ENCODE data around the gene NLRP7.

NLRP7 gene

GRCh38 chr19:54873990-54874389, 73.3 kb downstream of the NLRP7 start, which contains the start of gene FCAR:
Gene FCAR (plus strand): TSS chr19:54874235. CDS start chr19:54874290, 55 bp downstream.
- DNase-seq (ENCODE audit: low spot score), result no peak

All from HuH-7.5 (cell line).